ENCODE measurements around the gene BORCS8. TPM values are rescaled to one million over a fixed set of nuclear protein-coding genes. Genes with fewer than 3 reads are reported as not detected.
"Not testable (repeated sequence)": the region's sequence is repeated elsewhere in the genome, so short reads cannot be mapped to it uniquely, and the experiment has no call there.

Gene BORCS8
- total RNA-seq, 1 experiment from 2014 or later: 13.3 TPM

DNA sequence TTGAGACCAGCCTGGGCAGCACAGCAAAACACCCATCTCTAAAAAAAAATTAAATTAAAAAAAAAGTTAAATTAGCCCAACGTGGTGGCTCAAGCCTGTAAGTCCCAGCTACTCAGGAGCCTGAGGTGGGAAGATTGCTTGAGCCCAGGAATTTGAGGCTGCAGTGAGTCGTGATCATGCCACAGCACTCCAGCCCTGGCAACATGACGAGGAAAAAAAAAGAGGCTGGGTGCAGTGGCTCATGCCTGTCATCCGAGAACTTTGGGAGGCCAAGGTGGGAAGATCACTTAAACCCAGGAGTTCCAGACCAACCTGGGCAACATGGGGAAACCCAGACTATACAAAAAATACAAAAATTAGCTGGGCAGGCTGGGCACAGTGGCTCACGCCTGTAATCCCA lies 51.5 kb downstream of the BORCS8 start:
- no peak for DNase-seq (ENCODE audit: low read depth, low spot score)
- in situ Hi-C loops (cut with HindIII; ENCODE audit: low pct_unique_long_range_greater_than_20kb, low sequenced_read_pairs): no loop called here

DNA sequence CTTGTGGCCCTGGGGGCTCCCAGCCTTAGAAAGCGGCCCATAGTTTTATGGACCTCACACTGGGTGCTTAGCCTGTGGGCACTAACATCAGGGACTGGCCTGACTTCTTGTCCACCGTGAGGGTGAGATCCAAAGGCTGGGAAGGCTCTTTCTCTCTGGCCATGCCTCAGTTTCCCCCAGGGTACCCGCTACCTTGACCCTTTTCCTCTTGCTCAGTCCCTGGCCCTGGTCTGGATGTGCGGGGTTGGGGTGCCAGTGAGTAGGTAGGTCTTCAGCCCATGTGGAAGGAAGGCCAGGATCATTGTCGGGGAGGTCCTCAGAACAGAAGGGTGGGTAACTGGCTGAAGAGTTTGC lies 52.1 kb downstream of the BORCS8 start:
- in situ Hi-C loops (cut with HindIII; ENCODE audit: low pct_unique_long_range_greater_than_20kb, low sequenced_read_pairs): no loop called here
- DNase-seq (ENCODE audit: low read depth, low spot score): no peak

DNA sequence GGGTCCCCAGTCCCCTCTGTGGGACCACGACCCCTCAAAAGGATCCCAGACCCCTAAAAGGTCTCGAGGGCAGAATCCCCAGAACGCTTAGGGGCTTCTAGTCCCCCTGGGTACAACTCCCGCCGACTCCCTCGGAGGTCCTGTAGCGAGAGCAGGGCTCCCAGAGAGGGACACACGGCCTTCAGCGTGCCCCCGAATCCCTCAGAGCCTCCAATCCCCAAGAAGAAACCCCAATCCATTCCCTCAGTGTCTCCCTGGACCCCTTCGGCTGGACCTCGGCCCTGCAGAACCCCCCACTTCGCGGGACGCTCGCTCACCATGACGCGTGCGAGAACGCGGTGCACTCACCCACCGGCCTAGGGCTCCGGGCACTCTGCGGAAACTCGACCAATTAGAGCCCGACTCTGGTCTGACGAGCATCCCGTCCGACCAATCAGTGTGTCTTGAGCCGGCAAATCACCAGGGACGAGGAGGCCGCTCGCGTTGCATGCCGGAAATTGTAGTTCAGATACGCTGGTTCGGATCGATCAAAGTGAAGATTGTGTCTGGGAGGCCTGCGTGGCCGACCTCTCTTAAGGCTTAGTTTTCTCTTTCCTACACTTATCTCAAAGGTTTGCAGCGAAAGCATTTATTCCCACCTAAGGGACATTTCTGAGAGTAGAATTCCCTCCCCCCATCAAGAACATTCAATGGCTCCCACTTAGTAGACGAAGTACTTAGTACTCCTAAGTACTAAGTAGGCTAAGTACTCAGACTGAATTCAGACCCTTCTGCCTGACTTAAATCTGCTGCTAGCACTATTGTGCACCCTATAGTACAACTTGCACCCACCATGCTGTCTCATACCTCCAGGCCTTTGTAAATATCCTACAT lies 53.6 kb downstream of the BORCS8 start, which contains the start of gene TMEM161A:
TSS of gene TMEM161A (minus strand) at position 370 of the 873 bp plus-strand sequence. CDS start at position 320, 50 bp downstream.
- peak; percentile 97 for DNase-seq (ENCODE audit: low read depth, low spot score)
- in situ Hi-C loops (cut with HindIII; ENCODE audit: low pct_unique_long_range_greater_than_20kb, low sequenced_read_pairs): no loop called here

DNA sequence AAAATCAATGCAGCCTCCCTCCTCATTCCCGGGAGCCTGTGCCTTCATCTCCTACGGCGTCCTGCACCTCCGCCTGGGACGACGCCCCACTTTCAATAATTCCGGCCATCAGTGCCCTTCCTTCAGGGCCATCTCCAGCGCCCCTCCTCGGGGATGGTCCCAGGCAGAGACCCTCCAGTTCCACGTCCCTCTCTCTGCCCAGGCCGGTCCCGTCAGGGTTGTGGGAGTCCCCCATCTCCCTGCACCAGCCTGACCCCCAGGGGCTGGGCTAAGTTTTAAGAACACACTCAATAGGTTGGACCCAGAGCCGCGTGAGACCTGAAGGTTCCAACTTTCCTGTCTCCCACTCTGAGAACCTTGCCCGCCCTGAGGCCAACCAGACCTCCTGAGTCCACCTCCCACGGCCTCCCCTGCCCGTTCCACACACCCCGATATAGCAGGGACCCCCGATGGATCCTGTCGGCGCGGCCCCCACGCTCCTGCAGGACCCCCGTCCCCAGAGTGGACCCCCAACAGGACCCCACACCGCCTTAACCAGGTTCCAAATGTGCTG lies 54.3 kb downstream of the BORCS8 start:
- in situ Hi-C loops (cut with HindIII; ENCODE audit: low pct_unique_long_range_greater_than_20kb, low sequenced_read_pairs): no loop called here
- no peak for DNase-seq (ENCODE audit: low read depth, low spot score)

DNA sequence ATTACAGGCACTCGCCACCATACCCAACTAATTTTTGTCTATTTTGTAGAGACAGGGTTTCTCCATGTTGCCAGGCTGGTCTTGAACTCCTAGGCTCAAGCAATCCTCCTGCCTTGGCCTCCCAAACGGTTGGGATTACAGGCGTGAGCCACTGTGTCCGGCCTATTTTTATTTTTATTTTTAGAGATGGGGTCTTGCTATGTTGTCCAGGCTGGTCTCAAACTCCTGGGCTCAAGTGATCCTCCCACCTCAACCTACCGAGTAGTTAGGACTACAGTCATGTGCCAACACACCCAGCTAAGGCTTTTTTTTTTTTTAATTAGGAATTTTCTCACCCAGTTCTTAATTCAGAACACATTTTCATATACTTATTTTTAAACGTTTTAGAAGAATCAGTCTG lies 56.2 kb downstream of the BORCS8 start:
- DNase-seq (ENCODE audit: low read depth, low spot score); in situ Hi-C loops (cut with HindIII; ENCODE audit: low pct_unique_long_range_greater_than_20kb, low sequenced_read_pairs): not testable (repeated sequence)

DNA sequence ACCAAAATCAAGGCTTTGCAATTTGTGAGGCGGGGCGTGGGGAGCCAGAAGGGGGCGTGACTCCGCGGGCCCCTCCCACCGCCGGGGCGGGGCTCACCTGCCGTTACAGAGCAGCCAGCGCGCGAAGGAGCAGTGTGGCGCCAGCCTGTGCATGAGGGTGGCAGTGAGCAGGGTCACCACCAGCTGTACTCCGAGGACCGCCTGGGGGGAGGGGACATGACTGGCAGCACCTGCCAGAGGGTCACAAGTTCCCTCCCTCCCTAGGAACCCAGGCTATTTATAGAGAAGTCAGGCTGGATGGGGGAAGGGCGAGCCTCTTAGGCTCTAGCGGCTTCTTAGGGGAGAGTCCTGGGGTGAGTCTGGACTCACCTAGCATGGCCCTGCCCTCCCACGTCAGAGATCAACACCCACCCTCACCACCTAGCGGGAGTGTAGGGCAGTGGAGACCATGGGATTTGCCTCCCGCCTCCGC lies 57.2 kb downstream of the BORCS8 start:
- no peak for DNase-seq (ENCODE audit: low read depth, low spot score)
- in situ Hi-C loops (cut with HindIII; ENCODE audit: low pct_unique_long_range_greater_than_20kb, low sequenced_read_pairs): no loop called here

DNA sequence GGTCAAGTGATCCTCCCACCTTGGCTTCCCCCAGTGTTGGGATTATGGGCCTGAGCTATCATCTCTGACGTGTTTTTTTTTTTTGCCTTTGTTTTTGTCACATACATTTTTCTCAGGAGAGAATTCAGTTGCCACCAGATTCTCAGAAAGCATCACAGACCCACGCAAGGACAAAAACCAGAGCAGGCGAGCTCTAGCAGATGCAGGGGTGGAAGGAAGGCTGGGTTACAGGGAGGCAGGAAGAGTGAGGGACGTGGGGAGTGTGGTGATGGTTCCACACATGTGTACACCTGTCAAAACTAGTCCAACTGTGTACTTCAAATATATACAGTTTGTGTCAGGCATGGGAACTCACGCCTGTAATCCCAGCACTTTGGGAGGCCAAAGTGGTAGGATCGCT lies 58.0 kb downstream of the BORCS8 start:
- in situ Hi-C loops (cut with HindIII; ENCODE audit: low pct_unique_long_range_greater_than_20kb, low sequenced_read_pairs): no loop called here
- DNase-seq (ENCODE audit: low read depth, low spot score): no peak

DNA sequence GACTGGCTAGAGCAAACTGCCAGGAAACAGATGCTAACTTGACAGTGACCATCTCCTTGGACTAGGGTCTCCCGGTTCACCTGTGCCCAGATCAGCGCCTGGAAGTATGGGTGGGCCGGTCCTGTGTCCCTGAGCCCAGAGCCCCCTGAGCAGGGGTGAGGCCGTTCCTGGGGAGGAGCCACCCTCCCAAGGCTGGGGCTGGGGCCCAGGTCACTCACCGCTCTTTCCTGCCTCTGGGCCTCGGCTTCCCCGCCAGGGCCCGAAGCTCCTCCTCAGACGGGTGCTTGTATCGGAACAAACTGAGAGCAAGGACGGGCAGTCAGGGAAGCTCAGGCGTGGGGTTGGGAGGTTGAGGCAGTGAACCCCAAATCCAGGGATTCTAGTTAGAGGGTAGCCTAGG lies 59.0 kb downstream of the BORCS8 start:
- in situ Hi-C loops (cut with HindIII; ENCODE audit: low pct_unique_long_range_greater_than_20kb, low sequenced_read_pairs): no loop called here
- DNase-seq (ENCODE audit: low read depth, low spot score): no peak

DNA sequence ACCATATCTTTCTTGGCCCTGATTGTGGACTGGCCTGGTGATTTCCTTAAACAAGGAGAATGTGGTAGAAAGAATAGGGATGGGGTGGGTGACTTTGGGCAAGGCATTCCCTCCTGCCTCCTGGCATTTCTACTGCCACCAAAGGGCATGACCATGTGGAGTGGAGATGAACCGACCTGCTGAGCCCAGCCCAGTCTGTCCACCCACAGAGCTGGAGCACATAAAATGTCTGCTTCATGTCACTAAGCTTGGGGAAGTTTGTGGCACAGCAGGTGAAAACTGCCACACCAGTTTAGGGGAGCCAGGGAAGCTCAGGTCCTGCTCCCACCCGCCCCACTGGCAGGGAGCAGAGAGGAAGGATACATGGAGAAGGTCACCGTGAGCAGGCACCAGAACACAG lies 60.0 kb downstream of the BORCS8 start:
- no peak for DNase-seq (ENCODE audit: low read depth, low spot score)
- in situ Hi-C loops (cut with HindIII; ENCODE audit: low pct_unique_long_range_greater_than_20kb, low sequenced_read_pairs): no loop called here

Small RNA genes within 50 kb of the gene (small RNA-seq; reads per million reads assigned to genes)
- 0 reads per million in 2 experiments for gene RNU6-1028P

Other genes starting within 250 kb of the BORCS8 start
- 26.5 and 26.6 TPM in 2 replicates for gene SUGP2, start 158.6 kb downstream of the BORCS8 start, total RNA-seq (2014; rRNA removed; shearing (Covaris generic))
- gene ARMC6, start 158.5 kb downstream of the BORCS8 start, total RNA-seq (2014; rRNA removed; shearing (Covaris generic)): 30.6 and 33.5 TPM in 2 replicates
- gene SLC25A42, start 128.2 kb downstream of the BORCS8 start, total RNA-seq (2014; rRNA removed; shearing (Covaris generic)): 0.90 and 2.4 TPM in 2 replicates
- gene TMEM161A, start 53.7 kb downstream of the BORCS8 start, total RNA-seq (2014; rRNA removed; shearing (Covaris generic)): 31.4 and 34.4 TPM in 2 replicates
- not detected in 2 replicates for gene MEF2B, start 21.9 kb downstream of the BORCS8 start, total RNA-seq (2014; rRNA removed; shearing (Covaris generic))
- gene RFXANK, start 106 bp upstream of the BORCS8 start, total RNA-seq (2014; rRNA removed; shearing (Covaris generic)): 47.3 and 62.0 TPM in 2 replicates
- gene NR2C2AP, start 11.3 kb upstream of the BORCS8 start, total RNA-seq (2014; rRNA removed; shearing (Covaris generic)): 20.4 and 23.7 TPM in 2 replicates
- not detected in 2 replicates for gene NCAN, start 19.8 kb upstream of the BORCS8 start, total RNA-seq (2014; rRNA removed; shearing (Covaris generic))
- gene TM6SF2, start 81.1 kb upstream of the BORCS8 start, total RNA-seq (2014; rRNA removed; shearing (Covaris generic)): 0.24 TPM in 1 of 2 replicates, not detected in the other
- gene SUGP1, start 128.4 kb upstream of the BORCS8 start, total RNA-seq (2014; rRNA removed; shearing (Covaris generic)): 20.1 and 23.1 TPM in 2 replicates
- gene MAU2, start 128.7 kb upstream of the BORCS8 start, total RNA-seq (2014; rRNA removed; shearing (Covaris generic)): 17.4 and 20.7 TPM in 2 replicates
- gene GATAD2A, start 213.5 kb upstream of the BORCS8 start, total RNA-seq (2014; rRNA removed; shearing (Covaris generic)): 37.1 and 39.0 TPM in 2 replicates